Hematopoietic multipotent progenitor cell (in vitro differentiated cells): ENCODE measurements around the gene EIF5A. TPM values are rescaled to one million over a fixed set of nuclear protein-coding genes. Genes with fewer than 3 reads are reported as not detected.
A peak's percentile ranks its signal among the peaks of the same experiment; 100 is the strongest.
"Not testable (repeated sequence)": the region's sequence is repeated elsewhere in the genome, so short reads cannot be mapped to it uniquely, and the experiment has no call there.

Source experiments
- DNase-seq, 3 donors: peaks; one replicate each; pipeline ENCODE4 v3.0.0-alpha.2; 2011 to 2015; ENCODE audit warnings: low read depth in 2 of 3, low spot score in 2 of 3
- total RNA-seq: library from RNA; depleted of rRNA; stranded (reverse); fragments of >200 nt; gene quantifications from one replicate; pipeline ENCODE4 v1.2.3, GENCODE V29; 2012

EIF5A gene
- total RNA-seq, 1 donor = 522 TPM

DNA sequence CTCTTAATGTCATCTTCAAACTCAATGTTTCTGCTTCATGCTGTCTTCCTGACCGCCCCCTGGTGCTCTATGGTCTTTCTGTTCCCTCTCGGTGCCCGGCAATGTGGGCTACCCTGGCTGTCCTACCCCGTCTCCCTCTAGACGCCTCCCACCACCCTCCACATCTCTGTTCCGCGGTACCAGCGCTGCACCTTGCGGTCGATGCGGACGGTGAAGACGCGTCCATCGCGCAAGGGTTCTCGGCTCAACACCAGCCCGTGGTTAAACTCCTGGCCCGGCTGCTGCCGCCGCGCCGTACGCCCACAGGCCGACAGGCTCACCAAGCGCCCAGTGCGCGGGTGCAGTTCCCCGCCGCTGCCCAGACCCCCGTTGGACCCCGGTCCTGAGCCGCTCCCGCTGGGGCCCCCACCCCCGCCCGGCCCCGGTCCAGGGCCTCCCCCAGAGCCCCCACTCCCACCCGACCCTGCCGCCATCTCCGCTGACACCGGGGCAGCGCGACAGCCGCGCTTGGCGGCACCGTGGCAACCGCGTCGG, 21.5 kb downstream of the EIF5A start, which contains the start of gene NEURL4:
Gene NEURL4 (minus strand): TSS at position 496 of the 534 bp plus-strand sequence. CDS start 23 bp downstream, at position 473.
- peak in 2 of 3 donors; percentile 34 to 46 for DNase-seq

GRCh38 chr17:7329374-7329996, 22.1 kb downstream of the EIF5A start:
- DNase-seq = peak; percentile 93 to 99 (median 99)

GRCh38 chr17:7329997-7330637, 22.7 kb downstream of the EIF5A start:
- peak in 2 of 3 donors; percentile 80 to 90 for DNase-seq

- no peak for DNase-seq
Observed at GRCh38 chr17:7330638-7331015, 23.2 kb downstream of the EIF5A start.

DNA sequence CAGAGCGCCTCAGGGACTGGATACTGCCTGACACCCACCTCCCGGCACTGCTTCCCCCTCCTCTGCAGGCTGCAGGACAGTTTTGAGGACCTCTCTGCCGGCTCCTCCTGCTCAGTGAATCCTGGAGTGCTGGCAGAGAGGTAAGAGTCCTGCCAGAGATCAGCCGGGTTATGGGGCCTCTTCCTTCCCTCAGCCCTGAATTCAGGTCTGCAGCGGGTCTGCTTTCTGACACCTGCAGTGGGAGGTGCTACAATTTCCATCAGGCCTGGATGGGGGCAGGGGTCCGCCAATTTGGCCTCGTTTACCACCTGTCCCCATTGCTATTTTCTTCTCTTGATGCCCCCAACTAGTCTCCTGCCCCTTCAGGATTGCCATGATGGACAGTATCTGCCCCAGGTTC, 24.7 kb downstream of the EIF5A start:
- DNase-seq = no peak

GRCh38 chr17:7332600-7333069, 25.2 kb downstream of the EIF5A start:
- not testable (repeated sequence) for DNase-seq

DNA sequence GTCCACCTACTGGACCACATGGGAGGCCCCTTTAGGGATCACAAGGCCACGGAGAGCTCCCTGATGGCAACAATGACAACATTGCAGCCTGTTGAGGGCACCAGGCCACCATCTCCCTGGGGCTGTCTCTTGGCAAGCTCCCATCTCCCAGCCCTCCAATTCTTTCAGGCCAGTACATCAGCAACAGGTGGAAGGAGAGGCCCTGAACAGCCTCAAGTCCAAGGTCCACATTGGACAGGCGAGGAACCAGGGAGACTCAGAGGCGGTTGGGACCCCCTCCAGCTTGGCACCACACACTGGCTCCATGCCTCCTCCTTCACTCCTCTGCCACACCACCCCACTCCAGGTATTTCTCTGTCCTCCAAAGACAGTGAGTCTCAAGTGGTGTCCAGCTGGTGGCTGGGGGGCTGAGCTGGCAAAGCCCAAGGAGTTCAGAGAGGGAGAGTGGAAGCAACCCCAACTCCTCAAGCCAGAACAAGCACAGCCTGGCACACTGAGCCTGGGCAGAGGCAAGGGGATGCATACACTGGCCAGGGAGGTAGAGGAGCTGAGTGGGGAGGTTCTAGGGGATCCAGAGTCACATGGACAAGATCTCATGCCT, 27.6 kb downstream of the EIF5A start:
- no peak for DNase-seq

GRCh38 chr17:7335765-7336164, 28.3 kb downstream of the EIF5A start:
- not testable (repeated sequence) for DNase-seq

GRCh38 chr17:7336240-7337175, 29.1 kb downstream of the EIF5A start, which contains the start of gene ACAP1:
ACAP1 (plus strand) TSS chr17:7336529; CDS start chr17:7336735, 206 bp downstream.
- peak in 2 of 3 donors; percentile 53 to 67 for DNase-seq

DNA sequence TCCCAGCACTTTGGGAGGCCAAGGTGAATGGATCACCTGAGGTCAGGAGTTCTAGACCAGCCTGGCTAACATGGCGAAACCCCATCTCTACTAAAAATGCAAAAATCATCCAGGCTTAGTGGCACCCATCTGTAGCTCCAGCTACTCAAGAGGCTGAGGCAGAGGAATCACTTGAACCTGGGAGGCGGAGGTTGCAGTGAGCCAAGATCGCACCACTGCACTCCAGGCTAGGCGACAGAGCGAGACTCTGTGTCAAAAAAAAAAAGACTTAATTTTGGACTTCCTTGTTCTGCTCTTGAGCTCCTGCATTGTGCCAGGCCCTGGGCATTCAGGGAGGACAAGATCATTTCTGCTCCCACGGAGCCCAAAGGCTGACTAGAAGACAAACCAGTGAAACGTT, 30.2 kb downstream of the EIF5A start:
- not testable (repeated sequence) for DNase-seq

DNA sequence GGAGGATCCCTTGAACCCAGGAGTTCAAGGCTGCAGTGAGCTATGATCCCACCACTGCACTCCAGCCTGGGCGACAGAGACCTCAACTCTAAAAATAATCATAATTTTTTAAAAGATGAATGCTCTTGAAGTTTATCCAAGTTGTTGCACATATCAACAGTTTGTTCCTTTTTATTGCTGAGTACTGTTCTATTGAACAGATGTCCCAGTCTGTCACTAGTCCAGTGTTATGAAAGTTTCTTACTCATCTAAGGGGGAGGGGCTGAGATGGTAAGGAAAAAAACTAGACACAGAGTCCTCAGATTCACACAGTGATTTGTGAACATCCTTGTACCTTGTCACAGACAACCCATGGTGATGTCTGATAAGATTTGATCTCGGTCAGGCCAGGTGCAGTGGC, 32.8 kb downstream of the EIF5A start:
- no peak for DNase-seq

DNA sequence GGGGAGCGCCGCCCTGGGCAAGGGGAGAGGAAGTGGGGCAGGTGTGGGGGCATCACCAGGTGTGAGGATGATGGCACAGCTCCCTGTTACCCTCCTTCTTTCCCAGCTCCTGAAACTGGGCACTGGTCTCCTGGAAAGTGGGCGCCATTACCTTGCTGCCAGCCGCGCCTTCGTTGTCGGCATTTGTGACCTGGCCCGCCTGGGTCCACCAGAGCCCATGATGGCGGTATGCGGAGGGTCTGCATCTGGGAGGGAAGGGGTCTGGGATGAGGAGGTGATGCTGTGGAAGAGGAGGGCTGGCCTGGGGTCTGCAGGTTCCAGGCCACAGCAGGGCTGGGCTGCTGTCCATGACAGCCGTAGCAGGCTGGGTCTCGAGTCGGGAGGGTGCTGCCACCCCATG, 34.4 kb downstream of the EIF5A start:
- DNase-seq = no peak

DNA sequence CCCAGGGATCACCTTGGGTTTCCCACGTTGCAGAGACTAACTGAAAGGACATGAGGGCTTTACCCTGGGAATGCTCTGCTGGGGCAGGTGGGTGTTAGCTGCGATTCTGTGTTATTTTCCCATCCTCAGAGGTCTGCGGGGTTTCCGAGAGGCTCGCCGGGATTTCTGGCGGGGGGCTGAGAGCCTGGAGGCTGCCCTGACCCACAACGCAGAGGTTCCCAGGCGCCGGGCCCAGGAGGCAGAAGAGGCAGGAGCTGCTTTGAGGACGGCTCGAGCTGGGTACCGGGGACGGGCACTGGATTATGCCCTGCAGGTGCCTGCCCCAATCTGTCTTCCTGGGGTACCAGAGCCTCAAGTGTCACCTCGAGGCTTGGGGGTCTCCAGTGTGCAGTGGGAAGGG, 35.8 kb downstream of the EIF5A start:
- no peak for DNase-seq

GRCh38 chr17:7346761-7347614, 39.6 kb downstream of the EIF5A start:
- DNase-seq = no peak

GRCh38 chr17:7347630-7348477, 40.4 kb downstream of the EIF5A start:
- DNase-seq = no peak

DNA sequence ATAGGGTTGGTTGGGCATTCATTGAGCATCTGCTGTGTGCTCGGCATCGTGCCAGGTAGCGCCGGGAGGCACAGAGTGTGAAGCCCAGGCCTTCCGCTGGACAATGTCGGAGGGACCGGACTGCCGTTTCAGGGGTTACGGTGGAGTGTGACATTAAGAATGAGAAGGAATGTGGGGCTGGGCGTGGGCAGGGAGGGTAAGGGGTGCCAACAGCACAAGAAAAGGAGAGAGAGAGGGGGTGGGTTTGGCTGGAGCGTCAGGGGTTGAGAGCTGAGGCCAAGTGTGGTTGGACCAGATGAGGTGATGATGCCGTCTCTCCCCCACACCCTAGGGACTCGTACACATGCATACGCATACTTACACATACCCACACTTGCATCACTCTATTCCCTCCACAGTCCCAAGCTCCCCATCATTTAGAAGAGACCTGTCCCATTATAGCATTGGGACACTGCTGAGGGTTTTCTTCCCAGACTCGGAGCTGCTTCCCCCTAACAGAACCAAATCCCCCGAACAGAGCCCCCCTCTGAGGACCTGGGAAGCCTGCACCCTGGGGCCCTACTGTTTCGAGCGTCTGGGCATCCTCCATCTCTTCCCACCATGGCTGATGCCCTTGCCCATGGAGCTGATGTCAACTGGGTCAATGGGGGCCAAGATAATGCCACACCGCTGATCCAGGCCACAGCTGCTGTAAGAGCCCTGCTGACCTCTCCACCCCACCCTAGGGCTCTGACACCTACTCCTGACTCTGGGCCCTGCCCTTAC, 41.2 kb downstream of the EIF5A start:
- DNase-seq = no peak

DNA sequence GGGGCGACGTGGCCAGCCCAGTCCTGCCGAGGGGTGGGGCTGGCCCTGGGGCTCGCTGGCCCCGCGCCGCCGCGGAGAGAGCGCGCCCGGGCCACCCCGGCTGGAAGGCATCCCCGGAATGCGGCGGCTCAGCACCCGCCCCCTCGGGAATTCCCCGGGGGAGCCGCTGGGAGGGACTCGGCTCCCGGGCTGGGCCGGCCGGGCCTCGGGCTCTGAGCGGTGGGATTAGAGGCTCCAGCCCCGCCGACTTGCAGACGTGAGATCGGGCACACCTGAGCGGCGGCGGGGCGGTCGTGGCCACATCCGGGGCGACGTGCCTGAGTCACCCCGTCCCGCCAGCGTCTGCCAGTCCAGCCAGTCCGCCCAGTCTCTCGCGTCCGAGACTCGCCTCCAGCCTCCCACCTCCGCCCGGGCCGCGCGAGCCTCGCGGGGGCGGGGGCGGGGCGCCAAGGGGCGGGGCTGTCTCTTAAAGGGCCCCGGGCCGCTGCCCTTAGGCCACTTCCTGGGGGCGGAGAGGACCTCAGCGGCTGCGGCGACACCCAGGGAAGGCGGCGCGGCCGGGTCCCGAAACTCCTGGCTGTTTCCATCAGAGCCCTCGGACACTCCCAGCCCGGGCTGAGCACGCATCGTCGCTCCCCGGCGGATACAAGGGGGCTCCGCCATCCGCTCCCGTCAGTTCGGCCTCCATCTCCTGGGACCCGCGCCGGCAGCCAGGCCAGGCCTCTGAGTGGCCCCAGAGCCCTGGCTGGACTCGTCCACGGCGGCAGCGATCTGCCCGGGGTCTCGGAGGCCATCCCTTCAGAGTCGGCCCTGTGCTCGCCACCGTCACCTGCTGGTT, 44.5 kb downstream of the EIF5A start, which contains the start of gene KCTD11:
Gene KCTD11 (plus strand): TSS at position 498 of the 838 bp plus-strand sequence.
- DNase-seq = peak in 2 of 3 donors; percentile 30 to 43
